WI38 (cell line): Measurements from ENCODE around the gene RHEB.

Experiments used
- H3K4me3 ChIP-seq: 2 replicates; pipeline ENCODE4 v1.5.1; 2011; ENCODE audit warnings: low read depth, mild to moderate bottlenecking, control low read depth, low read length
- TF ChIP-seq, protein P1 (sequence below): IDR thresholded peaks from 2 replicates; pipeline ENCODE4 v1.5.1; 2012; ENCODE audit warnings: low read depth, mild to moderate bottlenecking, control low read depth, low read length

Gene RHEB

DNA sequence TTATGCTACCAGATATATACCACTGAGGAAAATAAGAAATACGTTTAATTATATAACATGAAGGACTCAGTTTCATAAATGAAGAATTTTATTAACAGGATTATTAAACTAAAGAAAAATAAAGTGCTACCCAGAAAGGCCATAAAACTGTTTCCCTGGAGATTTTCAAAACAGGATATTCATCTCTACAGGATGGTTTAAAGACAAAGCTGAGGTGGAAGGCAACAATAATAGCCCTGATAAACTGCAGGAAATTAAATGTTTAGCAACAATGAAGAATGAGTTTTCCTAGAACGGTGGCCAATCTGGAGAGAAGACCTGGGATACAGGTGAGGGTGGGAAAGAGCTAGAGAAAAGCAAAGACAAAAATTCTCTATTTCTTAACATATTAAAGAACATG lies 11.9 kb downstream of the RHEB start:
- no peak overlapping the region for H3K4me3 ChIP-seq
- TF ChIP-seq, protein P1, sequence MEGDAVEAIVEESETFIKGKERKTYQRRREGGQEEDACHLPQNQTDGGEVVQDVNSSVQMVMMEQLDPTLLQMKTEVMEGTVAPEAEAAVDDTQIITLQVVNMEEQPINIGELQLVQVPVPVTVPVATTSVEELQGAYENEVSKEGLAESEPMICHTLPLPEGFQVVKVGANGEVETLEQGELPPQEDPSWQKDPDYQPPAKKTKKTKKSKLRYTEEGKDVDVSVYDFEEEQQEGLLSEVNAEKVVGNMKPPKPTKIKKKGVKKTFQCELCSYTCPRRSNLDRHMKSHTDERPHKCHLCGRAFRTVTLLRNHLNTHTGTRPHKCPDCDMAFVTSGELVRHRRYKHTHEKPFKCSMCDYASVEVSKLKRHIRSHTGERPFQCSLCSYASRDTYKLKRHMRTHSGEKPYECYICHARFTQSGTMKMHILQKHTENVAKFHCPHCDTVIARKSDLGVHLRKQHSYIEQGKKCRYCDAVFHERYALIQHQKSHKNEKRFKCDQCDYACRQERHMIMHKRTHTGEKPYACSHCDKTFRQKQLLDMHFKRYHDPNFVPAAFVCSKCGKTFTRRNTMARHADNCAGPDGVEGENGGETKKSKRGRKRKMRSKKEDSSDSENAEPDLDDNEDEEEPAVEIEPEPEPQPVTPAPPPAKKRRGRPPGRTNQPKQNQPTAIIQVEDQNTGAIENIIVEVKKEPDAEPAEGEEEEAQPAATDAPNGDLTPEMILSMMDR: no peak

DNA sequence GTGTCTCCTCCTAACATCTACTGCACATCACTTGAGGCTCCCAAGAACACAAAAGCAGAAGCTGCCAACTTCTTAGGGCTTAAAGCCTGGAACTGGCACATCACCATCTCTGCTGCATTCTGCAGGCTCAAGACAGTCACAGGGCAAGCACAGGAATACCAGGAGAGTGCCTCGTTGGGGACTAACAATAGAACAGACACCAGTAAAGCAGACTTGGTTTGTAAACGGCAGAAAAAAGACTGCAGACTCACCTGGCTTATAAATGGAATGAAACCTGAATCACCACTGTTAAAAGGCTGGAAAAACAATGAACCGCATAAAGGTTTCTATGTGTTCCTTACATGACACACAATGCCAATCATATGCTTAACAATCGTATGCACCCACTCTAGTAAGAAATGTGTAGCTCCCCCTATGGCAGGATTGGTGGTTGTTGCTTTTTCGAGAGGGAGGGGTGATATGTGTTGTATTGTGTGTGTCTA lies 12.8 kb downstream of the RHEB start:
- TF ChIP-seq, protein P1: no peak
- no peak overlapping the region for H3K4me3 ChIP-seq

DNA sequence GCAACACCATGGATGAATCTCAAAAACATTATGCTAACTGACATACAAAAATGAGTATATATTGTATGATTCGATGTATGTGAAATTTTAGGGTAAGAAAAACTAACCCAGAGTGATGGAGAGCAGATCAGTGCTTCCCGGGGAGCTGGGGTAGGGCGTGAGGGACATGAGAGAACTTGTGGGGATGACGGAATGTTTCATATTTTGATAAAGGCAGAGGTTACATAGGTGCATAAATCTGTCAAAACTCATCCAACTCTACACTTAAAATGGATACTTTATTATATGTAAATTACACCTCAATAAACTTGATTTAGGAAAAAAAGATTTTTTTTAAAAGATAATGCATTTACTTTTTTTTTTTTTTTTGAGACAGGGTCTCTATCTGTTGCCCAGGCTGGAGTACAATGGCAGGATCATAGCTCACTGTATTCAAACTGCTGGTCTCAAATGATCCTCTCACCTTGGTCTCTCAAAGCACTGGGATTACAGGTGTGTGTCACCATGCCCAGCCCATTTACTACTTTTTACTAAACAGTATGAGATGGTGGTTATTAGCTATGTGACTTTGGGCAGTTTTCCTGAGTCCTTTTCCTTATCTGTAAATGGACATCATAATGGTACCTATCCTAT lies 13.7 kb downstream of the RHEB start:
- no peak overlapping the region for H3K4me3 ChIP-seq
- TF ChIP-seq, protein P1: no peak

DNA sequence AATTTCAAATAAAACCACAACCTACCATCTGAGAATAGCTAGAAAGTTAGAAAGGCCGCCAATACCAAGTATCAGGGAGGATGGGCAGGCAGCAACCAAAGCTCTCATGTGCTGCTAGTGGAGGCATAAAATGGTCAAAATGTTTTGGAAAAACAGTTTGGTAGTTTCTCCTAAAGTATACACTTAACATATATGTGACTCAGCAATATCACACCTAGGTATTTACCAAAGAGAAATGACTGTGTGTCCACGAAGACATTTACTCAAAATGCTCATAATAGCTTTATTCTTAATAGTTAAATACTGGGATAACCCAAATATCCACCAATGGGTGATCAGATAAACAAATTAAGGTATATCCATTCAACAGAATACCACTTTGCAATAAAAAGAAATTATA lies 14.3 kb downstream of the RHEB start:
- H3K4me3 ChIP-seq: no peak overlapping the region
- TF ChIP-seq, protein P1: no peak

DNA sequence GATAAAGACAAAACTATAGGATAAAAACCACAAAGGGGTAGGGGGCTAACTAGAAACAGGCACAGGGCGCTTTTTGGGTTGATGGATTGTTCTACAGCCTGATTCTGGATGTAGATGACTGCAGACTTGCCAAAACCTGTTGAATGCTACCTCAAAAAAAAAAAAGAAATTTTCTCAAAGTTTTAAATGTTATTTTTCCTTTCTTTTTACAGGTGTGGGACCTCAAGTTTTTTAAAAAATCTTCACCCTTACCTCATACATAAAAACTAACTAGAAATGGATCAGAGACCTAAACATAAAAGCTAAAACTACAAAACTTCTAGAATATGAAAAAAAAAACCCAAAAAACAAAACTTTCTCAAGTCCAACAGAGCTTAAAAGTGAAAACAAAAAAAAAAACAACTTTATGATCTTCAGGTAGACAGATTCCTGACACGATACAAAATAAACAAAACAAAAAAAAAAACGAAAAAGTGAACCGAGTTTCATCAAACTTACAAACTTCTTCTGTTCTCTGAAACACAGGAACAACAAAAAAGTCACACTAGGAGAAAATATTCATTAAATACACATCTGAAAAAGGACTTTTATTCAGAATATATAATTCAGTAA lies 14.9 kb downstream of the RHEB start:
- no peak overlapping the region for H3K4me3 ChIP-seq
- TF ChIP-seq, protein P1: no peak

DNA sequence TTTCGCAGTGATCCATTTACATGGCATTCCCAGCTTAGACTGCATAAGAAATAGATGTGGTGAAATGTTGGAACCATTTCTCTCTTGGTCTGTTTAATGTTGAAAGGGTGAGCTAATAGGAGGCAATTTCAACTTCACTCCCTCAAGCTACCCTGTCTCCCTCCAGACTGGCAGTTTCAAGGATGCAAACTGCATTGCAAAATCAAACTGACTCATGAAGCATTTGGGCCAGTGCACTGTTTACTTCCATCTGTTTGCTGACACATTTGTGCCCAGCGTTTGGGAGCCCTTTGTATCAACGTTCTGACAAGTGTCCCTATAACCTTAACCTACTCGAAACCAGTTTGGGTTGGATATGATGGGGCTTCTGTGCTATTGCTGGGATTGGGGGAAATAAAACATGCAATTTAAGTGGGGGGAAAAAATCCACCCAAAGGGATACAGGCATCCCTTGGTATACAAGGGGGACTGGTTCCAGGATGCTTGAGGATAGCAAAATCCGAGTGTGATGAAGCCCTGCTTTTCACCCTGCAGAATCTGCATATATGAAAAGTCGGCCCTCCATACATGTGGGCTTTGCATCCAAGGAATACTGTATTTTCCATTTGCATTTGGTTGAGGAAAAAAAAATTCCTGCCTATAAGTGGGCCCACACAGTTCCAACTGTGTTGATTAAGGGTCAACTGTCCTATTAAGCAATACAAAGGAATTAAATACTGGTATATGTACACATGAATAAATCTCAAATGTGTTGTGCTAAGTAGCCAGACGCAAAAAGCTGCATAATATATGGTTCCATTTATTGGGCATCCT lies 15.6 kb downstream of the RHEB start:
- TF ChIP-seq, protein P1: no peak
- H3K4me3 ChIP-seq: no peak overlapping the region

DNA sequence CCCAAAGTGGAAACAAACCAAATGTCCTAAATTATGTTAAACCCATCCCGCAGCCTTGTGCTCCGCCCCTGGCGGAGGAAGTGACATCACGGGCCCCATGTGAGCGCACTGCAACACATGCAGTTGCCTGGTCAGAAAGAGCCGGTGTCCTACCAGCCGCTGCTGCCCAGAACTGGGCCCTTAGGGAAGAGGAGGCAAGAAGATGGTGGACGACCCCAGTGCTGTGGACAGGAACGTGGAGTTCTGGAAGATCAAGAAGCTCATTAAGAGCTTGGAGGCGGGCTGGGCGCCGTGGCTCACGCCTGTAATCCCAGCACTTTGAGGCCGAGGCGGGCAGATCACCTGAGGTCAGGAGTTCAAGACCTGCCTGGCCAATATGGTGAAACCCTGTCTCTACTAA lies 18.0 kb downstream of the RHEB start:
- TF ChIP-seq, protein P1: no peak
- no peak overlapping the region for H3K4me3 ChIP-seq
